Immature natural killer cell (primary cell): ENCODE measurements around the gene GPSM1. TPM values are rescaled to one million over a fixed set of nuclear protein-coding genes. Genes with fewer than 3 reads are reported as not detected.
A peak's percentile ranks its signal among the peaks of the same experiment; 100 is the strongest.

Source experiments
- DNase-seq, 3 donors: peaks; one replicate each; pipeline ENCODE4 v3.0.0; 2022; ENCODE audit warnings: mixed read lengths in 1 of 3
- H3K27ac Mint-ChIP-seq, 6 donors: one replicate each; pipeline ENCODE4 v1.8.0; 2020; ENCODE audit warnings: mixed read lengths in 6 of 6, mild to moderate bottlenecking in 5 of 6, inconsistent platforms in 4 of 6, moderate library complexity in 3 of 6
- H3K27me3 Mint-ChIP-seq, 3 donors: one replicate each; pipeline ENCODE4 v1.8.0; 2020 to 2021; ENCODE audit warnings: low read depth in 3 of 3, mild to moderate bottlenecking in 3 of 3, mixed read lengths in 3 of 3, moderate library complexity in 3 of 3, inconsistent platforms in 1 of 3
- H3K36me3 Mint-ChIP-seq, 3 donors: one replicate each; pipeline ENCODE4 v1.8.0; 2020; ENCODE audit warnings: mixed read lengths in 3 of 3, inconsistent platforms in 2 of 3, mild to moderate bottlenecking in 2 of 3
- H3K4me1 Mint-ChIP-seq, 2 donors: one replicate each; pipeline ENCODE4 v1.8.0; 2020; ENCODE audit warnings: inconsistent platforms in 2 of 2, mild to moderate bottlenecking in 2 of 2, mixed read lengths in 2 of 2, moderate library complexity in 1 of 2
- H3K4me3 Mint-ChIP-seq, 5 donors: one replicate each; pipeline ENCODE4 v1.8.0; 2020; ENCODE audit warnings: mild to moderate bottlenecking in 5 of 5, mixed read lengths in 5 of 5, inconsistent platforms in 3 of 5, moderate library complexity in 3 of 5
- H3K9me3 Mint-ChIP-seq, 6 donors: one replicate each; pipeline ENCODE4 v1.8.0; 2020; ENCODE audit warnings: mild to moderate bottlenecking in 6 of 6, mixed read lengths in 6 of 6, inconsistent platforms in 4 of 6, moderate library complexity in 3 of 6
- polyA plus RNA-seq, 3 donors: library from polyadenylated mRNA; unstranded; fragments of 300-500 nt; fragmentation: Illumina TruSeq; gene quantifications; one replicate each; pipeline ENCODE4 v1.2.3, GENCODE V29; 2021

GPSM1 gene
- polyA plus RNA-seq, 3 donors from 2014 or later = 0.43 to 1.3 TPM; not detected in 1

- no peaks in the 10 kb centered on the region for H3K9me3 Mint-ChIP-seq
- H3K4me1 Mint-ChIP-seq = peaks cover 0 to 4% of the 10 kb centered on the region in 2 donors
- H3K36me3 Mint-ChIP-seq = no peaks in the 10 kb centered on the region
These were observed 13.2 kb downstream of the GPSM1 start for GRCh38 chr9:136340356-136341041.

DNA sequence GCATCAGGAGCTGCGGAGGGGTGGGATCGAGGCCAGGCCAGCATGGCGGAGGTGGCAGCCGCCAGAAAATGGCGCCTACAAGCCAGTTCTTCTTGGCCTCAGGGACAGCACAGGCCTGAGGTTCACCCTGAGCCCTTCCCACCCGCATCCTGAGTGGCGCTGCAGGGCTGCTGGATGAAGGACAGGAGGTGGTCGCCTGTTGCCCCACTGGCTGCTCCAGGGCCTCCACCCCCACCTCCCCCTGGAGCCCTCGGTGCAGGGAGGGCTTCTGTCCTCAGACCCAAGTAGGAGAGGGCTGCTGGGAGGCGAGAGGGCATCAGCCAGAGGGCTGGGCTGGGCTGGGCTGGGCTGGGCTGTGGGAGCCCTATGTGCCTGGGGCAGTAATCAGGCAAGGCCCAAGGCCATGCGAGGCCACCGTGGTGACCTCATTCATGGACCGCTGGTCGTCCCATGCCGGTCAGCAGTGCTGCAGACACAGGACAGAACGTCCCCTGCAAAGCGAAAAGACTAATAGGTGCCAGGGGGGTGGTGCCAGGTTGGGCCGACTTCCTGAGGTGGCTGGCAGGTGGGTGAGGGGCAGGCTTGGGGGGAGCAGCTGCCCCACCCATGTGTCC, 13.8 kb downstream of the GPSM1 start:
- H3K4me3 Mint-ChIP-seq = no peak overlapping the region
- H3K4me1 Mint-ChIP-seq = peaks cover 0 to 4% of the 10 kb centered on the region in 2 donors
- H3K27me3 Mint-ChIP-seq = peaks cover 0 to 1% (median 0%) of the 10 kb centered on the region in 3 donors

More at GRCh38 chr9:136340356-136341041, 13.2 kb downstream of the GPSM1 start:
- no peak for DNase-seq
- Mint-ChIP-seq H3K27ac (no peak overlapping the region), H3K27me3 (peaks cover 0 to 1% (median 0%) of the 10 kb centered on the region in 3 donors), H3K4me3 (no peak overlapping the region)

GRCh38 chr9:136341769-136342168, 14.4 kb downstream of the GPSM1 start:
- H3K36me3 Mint-ChIP-seq = no peaks in the 10 kb centered on the region
- H3K9me3 Mint-ChIP-seq = no peaks in the 10 kb centered on the region
- DNase-seq = no peak
- H3K27me3 Mint-ChIP-seq = peaks cover 0 to 1% (median 0%) of the 10 kb centered on the region in 3 donors
- no peak overlapping the region for H3K27ac Mint-ChIP-seq
- peaks cover 0 to 4% of the 10 kb centered on the region in 2 donors for H3K4me1 Mint-ChIP-seq
- H3K4me3 Mint-ChIP-seq = no peak overlapping the region

More for the DNA sequence above, 13.8 kb downstream of the GPSM1 start:
- H3K9me3 Mint-ChIP-seq = no peaks in the 10 kb centered on the region
- H3K27ac Mint-ChIP-seq = no peak overlapping the region
- no peak for DNase-seq
- no peaks in the 10 kb centered on the region for H3K36me3 Mint-ChIP-seq

GRCh38 chr9:136342181-136343120, 15.1 kb downstream of the GPSM1 start:
- no peak overlapping the region for H3K27ac Mint-ChIP-seq
- peaks cover 0 to 1% (median 0%) of the 10 kb centered on the region in 3 donors for H3K27me3 Mint-ChIP-seq
- H3K9me3 Mint-ChIP-seq = no peaks in the 10 kb centered on the region
- peaks cover 0 to 4% of the 10 kb centered on the region in 2 donors for H3K4me1 Mint-ChIP-seq
- peak; percentile 27 to 69 (median 61) for DNase-seq
- H3K4me3 Mint-ChIP-seq = peak overlapping the region in 3 of 5 donors; percentile 23 to 59 (median 33)
- no peaks in the 10 kb centered on the region for H3K36me3 Mint-ChIP-seq

- DNase-seq = no peak
- H3K27ac Mint-ChIP-seq = no peak overlapping the region
- peaks cover 0 to 4% of the 10 kb centered on the region in 2 donors for H3K4me1 Mint-ChIP-seq
- no peaks in the 10 kb centered on the region for H3K9me3 Mint-ChIP-seq
- no peaks in the 10 kb centered on the region for H3K36me3 Mint-ChIP-seq
- H3K4me3 Mint-ChIP-seq = no peak overlapping the region
- H3K27me3 Mint-ChIP-seq = peaks cover 0 to 1% (median 0%) of the 10 kb centered on the region in 3 donors
These were observed 16.0 kb downstream of the GPSM1 start for GRCh38 chr9:136343121-136343883.

DNA sequence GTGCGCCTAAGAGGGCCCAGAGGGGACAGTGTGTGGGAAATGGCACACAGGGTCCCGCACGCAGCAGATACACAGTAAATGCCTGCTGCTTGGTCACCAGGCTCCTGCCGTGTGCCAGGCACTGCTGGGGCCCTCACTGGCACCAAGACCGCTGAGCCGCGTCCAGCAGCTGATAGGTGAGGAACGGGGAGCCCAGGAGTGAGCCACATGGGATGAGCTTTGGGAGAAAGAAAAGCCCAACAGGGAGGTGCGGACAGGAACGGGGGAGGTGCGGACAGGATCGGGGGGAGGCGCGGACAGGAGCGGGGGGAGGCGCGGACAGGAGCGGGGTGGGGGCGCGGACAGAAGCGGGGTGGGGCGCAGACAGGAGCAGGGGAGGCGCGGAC, 16.5 kb downstream of the GPSM1 start:
- Mint-ChIP-seq H3K36me3 (no peaks in the 10 kb centered on the region), H3K27ac (no peak overlapping the region), H3K9me3 (no peaks in the 10 kb centered on the region), H3K4me1 (peaks cover 0 to 4% of the 10 kb centered on the region in 2 donors), H3K4me3 (no peak overlapping the region), H3K27me3 (peaks cover 0 to 1% (median 0%) of the 10 kb centered on the region in 3 donors)
- DNase-seq = no peak

- Mint-ChIP-seq H3K27me3 (peaks cover 0 to 1% (median 0%) of the 10 kb centered on the region in 3 donors), H3K36me3 (no peaks in the 10 kb centered on the region), H3K9me3 (no peaks in the 10 kb centered on the region), H3K4me1 (peaks cover 0 to 4% of the 10 kb centered on the region in 2 donors), H3K27ac (no peak overlapping the region), H3K4me3 (no peak overlapping the region)
- no peak for DNase-seq
These were observed 17.4 kb downstream of the GPSM1 start for GRCh38 chr9:136344544-136345280.

- no peaks in the 10 kb centered on the region for H3K9me3 Mint-ChIP-seq
- H3K27ac Mint-ChIP-seq = no peak overlapping the region
- no peaks in the 10 kb centered on the region for H3K36me3 Mint-ChIP-seq
- H3K4me1 Mint-ChIP-seq = peaks cover 0 to 4% of the 10 kb centered on the region in 2 donors
- no peak for DNase-seq
- H3K4me3 Mint-ChIP-seq = no peak overlapping the region
- peaks cover 0 to 2% (median 1%) of the 10 kb centered on the region in 3 donors for H3K27me3 Mint-ChIP-seq
These were observed 18.2 kb downstream of the GPSM1 start for GRCh38 chr9:136345281-136346156.

DNA sequence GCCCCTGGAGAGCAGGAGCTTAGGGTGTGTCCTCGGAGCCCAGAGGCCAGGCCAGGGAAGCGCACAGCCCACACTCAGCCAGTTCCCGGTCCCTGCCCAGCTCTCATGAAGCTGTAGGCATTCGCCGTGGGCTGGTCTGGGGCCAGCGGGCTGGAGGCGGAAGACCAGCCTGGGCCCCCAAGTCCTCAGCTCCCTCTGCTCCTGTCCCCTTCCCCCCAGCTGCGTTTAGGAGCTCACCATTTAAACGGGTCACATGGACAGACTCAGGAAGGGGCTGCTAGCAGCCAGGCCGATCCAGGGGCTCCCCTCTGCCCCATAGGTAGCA, 18.8 kb downstream of the GPSM1 start:
- Mint-ChIP-seq H3K27me3 (peaks cover 0 to 2% (median 1%) of the 10 kb centered on the region in 3 donors), H3K9me3 (no peaks in the 10 kb centered on the region), H3K36me3 (no peaks in the 10 kb centered on the region), H3K27ac (no peak overlapping the region), H3K4me3 (no peak overlapping the region), H3K4me1 (peaks cover 0 to 4% of the 10 kb centered on the region in 2 donors)
- no peak for DNase-seq

GRCh38 chr9:136346927-136347465, 19.7 kb downstream of the GPSM1 start:
- Mint-ChIP-seq H3K27me3 (peaks cover 0 to 2% (median 0%) of the 10 kb centered on the region in 3 donors), H3K4me1 (peaks cover 0 to 4% of the 10 kb centered on the region in 2 donors), H3K36me3 (no peaks in the 10 kb centered on the region), H3K4me3 (no peak overlapping the region), H3K9me3 (no peaks in the 10 kb centered on the region), H3K27ac (no peak overlapping the region)
- DNase-seq = no peak

DNA sequence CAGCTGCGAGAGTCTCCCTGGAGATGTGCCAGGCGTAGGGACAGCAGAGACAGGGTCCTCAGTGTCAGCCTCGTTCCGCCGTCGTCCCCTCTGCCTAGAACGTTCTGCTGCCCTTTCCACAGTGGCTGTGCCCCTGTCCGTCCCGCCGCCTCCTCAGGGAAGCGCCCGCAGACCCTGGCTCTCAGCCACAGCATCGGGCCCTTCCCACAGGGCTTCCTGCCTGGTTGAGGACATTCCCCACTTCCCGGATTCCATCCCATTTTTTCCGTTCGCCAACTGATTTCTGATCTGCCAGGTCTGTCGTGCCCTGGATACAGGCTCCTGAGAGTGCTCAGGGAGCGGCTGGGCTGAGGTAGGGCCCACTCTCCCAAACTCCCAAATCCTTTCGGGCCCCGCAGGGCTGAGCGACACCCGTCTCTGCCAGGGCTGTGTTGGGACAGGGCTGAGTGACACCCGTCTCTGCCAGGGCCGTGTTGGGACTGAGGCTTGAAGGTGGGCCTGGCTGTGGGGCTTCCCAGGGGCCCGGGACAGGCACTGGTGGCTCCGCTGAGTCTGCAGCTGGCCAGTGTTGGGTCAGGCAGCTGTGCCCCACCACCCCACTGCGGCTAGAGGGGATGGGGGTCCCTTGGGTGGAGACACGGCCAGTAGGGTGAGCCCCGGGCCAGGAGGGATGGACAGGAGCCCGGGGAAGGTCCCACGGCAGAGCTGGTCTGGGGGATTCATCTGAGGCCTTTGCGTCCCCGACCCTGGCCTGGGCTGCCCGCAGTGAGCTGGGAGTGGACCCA, 20.3 kb downstream of the GPSM1 start:
- Mint-ChIP-seq H3K27ac (no peak overlapping the region), H3K9me3 (no peaks in the 10 kb centered on the region), H3K4me1 (peaks cover 0 to 3% of the 10 kb centered on the region in 2 donors), H3K36me3 (no peaks in the 10 kb centered on the region), H3K4me3 (no peak overlapping the region), H3K27me3 (peaks cover 0 to 2% (median 0%) of the 10 kb centered on the region in 3 donors)
- no peak for DNase-seq
